KOPT-K1 (cell line): ENCODE data around the gene GALNT15.

ENCODE experiments used
- H3K27ac ChIP-seq: fragments of 200-600 bp; sonication (generic); 2 replicates; pipeline ENCODE4 v1.5.1; 2016; ENCODE audit warnings: antibody characterized with exemption, mild to moderate bottlenecking, low read depth, low read length; ENCODE audit not compliant: poor library complexity, severe bottlenecking
- H3K36me3 ChIP-seq: fragments of 200-600 bp; sonication (generic); 2 replicates; pipeline ENCODE4 v1.5.1; 2017; ENCODE audit warnings: antibody characterized with exemption, mild to moderate bottlenecking, low read length, moderate library complexity; ENCODE audit not compliant: insufficient read depth
- H3K9me3 ChIP-seq: fragments of 200-600 bp; sonication (generic); 2 replicates; pipeline ENCODE4 v1.5.1; 2017; ENCODE audit warnings: antibody characterized with exemption, low read length, mild to moderate bottlenecking; ENCODE audit not compliant: insufficient read depth, poor library complexity, severe bottlenecking

Gene GALNT15

DNA sequence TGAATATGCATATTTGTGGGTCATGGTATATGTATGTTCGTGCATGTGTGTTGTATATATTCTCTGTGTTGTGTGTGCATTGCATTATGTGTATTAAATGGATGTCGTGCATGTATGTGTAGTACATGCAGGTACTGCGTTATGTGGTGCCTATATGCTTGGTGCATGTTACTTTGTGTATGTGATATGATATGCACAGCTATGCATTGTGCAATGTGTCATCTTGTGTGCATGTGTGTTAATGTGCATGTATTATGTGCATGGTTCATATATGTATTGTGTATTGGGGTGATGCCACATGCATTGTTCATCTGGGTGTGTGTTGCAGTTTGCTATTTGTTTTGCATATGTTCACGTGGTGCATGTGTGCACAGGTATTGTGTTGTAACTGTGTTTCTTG lies 2.9 kb downstream of the GALNT15 start:
- H3K27ac ChIP-seq, result no peak overlapping the region
- no peaks in the 10 kb centered on the region for H3K9me3 ChIP-seq
- no peaks in the 10 kb centered on the region for H3K36me3 ChIP-seq

DNA sequence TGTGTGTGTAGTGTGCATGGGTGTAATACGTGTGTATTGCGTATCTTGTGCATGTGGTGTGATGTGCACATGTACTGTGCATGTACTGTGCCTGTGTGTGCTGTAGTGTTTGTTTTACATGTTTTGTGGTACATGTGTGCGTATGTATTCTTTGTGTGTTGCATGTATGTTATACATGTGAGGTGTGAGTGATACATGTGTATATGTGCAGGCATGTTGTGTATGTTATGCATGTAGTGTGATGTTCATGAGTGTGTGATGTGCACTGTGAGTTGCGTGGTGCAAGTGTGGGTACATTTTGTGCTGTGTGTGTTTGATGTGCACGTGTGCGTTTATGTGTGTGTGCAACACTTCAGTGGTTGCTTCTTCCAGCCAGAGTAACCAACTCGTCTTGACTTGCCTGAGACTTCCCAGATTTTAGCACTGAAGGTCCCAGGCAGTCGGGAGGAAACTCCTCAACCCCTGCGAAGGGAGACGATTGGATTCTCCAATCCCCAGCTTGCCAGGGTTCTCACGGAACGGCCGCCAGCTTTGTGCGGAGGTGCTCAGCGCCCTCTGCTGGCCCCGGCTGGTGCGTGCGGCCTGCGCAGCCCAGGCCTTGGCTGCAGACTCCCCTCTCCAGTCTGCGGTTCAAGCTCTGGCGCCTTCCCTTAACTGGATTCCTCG lies 3.6 kb downstream of the GALNT15 start:
- Histone ChIP-seq H3K9me3 (no peaks in the 10 kb centered on the region), H3K27ac (no peak overlapping the region), H3K36me3 (no peaks in the 10 kb centered on the region)

DNA sequence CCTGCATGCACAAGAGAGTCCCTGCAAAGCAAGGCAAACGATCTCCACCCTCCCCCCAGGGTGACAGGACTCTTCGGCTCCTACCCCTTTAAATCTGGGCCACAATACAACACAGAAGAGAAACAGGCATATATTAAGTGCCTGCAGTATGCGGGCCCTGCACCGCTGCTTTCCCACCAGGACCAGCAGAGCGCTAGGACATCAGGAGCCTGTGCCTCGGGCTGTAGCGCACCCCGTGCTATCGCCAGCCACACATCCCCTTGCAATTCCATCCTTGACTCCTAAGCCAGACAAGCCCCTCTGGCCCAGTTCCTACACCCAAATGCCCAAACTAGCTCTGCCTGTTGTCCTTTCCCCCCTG lies 4.1 kb downstream of the GALNT15 start:
- no peaks in the 10 kb centered on the region for H3K9me3 ChIP-seq
- no peak overlapping the region for H3K27ac ChIP-seq
- no peaks in the 10 kb centered on the region for H3K36me3 ChIP-seq

DNA sequence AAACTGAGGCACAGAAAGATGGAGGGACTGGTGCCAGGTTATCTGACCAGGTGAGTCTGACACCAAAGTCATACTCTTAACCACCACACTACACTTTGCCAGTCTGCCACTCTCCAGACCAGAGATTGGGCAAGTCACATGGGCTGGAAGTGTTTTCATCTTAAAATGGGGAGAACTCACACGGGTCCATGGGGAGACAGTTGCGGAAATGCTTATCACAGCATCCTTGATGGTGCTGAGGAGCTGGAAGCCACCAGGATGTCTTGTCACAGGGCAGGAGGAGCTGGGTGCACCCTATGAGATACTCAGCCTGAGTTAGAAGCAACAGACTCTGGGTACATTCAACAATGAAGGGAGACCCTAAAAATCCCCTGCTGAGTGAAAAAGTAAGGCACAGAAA lies 4.8 kb downstream of the GALNT15 start:
- no peak overlapping the region for H3K27ac ChIP-seq
- no peaks in the 10 kb centered on the region for H3K36me3 ChIP-seq
- no peaks in the 10 kb centered on the region for H3K9me3 ChIP-seq

DNA sequence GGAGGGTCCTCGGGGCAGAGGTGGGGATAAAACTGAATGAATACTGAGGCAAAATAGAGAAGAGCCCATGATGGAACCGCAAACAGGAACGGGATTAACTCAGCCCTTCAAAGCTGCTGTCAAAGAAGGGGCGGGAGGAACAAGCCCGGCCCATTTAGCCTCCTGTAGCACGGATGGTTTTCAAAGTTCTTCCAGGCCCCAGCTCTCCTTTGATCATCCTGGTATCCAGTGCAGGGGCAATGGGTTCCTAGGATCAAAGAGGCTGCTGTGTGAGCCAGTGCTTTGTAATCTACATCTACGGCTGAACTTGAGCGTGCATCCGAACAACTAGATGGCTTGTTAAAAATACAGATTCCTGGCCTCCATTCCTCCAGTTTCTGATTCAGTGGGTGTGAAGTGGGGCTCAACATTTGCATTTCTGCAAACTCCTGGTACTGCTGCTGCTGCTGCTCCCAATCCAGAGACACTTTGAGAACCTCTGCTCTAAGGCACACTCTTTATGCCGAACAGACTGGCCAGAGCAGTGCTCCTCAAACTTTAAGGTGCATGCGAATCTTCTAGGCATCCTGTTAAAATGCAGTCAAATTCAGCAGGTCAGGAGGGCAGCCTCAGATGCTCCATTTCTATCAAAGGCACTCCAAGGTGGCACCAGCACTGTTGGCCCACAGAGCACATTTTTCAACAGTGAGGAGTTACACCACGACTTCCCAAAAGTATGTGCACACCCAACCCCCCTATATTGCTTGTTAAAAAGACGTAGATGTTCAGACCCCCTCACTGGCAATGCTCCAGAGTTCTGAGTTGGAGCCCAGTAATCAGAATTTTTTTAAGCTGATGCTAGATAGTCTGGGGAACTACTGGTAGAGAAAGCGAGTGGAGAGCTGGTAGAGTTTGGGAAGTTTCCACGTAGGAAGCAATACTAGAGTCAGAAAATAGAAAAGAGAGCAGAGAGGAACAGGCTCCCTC lies 5.6 kb downstream of the GALNT15 start:
- H3K27ac ChIP-seq, result no peak overlapping the region
- no peaks in the 10 kb centered on the region for H3K36me3 ChIP-seq
- H3K9me3 ChIP-seq, result no peaks in the 10 kb centered on the region

DNA sequence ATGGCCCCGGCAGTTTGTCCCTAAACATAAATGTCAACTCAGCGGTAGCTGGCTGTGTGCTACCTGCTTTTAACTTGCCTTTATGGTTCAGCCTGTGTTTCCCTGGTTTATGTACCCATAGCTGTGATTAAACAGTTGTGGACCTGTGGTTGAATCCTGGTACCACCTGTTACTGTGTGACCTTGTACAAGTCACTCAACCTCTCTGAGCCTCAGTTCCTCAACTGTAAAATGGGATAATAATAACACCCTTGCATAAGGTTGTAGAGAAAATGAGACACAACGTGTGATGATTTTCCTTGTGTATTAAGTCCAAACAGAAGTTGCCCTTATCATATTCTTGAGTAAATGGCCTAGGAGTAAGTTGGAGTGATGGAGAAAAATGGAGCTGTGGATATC lies 6.3 kb downstream of the GALNT15 start:
- H3K36me3 ChIP-seq, result no peaks in the 10 kb centered on the region
- no peaks in the 10 kb centered on the region for H3K9me3 ChIP-seq
- H3K27ac ChIP-seq, result no peak overlapping the region

DNA sequence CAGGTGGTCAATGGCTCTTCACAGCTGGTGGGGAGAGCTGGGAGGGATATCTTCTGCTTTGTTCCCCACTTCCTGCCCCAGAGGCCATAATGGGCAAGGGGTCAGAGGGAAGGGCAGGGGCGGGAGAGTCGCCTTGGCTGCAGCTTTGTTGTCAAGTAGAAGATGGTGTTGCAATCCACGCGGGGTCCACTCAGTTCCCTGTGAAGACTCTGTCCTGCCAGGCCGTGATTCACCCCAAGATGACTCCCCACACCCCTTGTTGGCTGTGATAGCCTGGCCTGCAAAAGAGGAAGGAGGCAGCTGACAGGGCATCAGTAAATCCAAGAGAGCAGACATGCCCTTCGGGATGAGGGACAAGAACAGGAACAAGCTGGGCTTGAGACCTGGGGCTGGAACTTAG lies 6.9 kb downstream of the GALNT15 start:
- H3K9me3 ChIP-seq, result no peaks in the 10 kb centered on the region
- no peaks in the 10 kb centered on the region for H3K36me3 ChIP-seq
- no peak overlapping the region for H3K27ac ChIP-seq

DNA sequence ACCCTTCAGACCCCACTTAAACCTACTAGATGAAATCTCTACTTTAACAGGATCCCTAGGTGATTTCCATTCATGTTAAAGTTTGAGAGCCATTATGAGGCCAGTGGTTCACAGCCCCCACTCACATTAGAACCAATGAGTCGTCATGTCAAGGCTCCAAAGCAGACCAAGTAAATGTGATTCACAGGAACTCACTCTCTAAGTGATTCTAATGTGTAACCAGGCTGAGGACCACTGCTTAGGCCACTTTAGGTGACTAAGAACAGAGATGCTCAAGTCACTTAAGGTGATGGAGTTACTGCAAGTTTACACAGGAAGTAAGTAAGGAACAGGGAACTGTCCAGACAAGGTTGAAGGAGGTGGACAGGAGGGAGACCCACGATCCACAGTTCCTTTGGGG lies 7.7 kb downstream of the GALNT15 start:
- Histone ChIP-seq H3K9me3 (no peaks in the 10 kb centered on the region), H3K36me3 (no peaks in the 10 kb centered on the region), H3K27ac (no peak overlapping the region)

DNA sequence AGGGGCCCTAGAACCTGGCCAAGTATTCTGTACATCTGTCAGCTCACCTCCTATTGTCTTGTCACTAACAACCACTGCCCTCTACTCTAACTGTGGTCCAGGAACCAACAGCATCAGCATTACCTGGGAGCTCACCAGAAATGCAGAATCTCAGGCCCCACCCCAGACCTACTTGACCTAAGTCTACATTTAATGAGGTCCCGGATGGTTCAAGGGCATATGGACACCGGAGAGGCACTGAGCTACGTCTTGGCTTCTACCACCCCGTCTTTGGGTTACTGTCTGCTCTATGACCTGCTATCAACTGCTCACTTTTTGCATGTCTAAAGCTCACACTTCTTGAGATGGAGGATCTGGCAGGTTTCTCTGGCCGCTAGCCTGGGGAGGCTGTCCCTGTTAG lies 8.1 kb downstream of the GALNT15 start:
- Histone ChIP-seq H3K9me3 (no peaks in the 10 kb centered on the region), H3K27ac (no peak overlapping the region), H3K36me3 (no peaks in the 10 kb centered on the region)

DNA sequence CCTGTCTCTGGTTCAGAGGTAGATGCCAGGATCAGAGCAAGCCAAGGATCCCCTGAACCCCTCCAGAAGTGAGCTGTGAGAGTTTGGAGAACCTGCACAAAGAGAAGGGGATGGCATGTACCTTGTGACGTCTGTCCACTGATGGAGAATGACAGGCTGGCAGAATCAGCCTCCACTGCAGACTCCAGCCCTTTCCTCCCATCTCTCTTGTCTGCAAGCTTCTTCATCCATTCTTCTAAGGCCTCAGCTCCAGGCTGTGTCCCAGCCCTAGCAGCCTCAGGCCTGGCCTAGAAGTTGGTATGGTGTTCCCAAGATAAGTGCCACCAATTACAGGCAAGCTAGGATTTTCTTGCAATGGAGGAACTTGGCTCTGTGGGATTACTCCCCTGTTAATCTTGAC lies 8.6 kb downstream of the GALNT15 start:
- no peaks in the 10 kb centered on the region for H3K9me3 ChIP-seq
- H3K36me3 ChIP-seq, result no peaks in the 10 kb centered on the region
- H3K27ac ChIP-seq, result no peak overlapping the region

DNA sequence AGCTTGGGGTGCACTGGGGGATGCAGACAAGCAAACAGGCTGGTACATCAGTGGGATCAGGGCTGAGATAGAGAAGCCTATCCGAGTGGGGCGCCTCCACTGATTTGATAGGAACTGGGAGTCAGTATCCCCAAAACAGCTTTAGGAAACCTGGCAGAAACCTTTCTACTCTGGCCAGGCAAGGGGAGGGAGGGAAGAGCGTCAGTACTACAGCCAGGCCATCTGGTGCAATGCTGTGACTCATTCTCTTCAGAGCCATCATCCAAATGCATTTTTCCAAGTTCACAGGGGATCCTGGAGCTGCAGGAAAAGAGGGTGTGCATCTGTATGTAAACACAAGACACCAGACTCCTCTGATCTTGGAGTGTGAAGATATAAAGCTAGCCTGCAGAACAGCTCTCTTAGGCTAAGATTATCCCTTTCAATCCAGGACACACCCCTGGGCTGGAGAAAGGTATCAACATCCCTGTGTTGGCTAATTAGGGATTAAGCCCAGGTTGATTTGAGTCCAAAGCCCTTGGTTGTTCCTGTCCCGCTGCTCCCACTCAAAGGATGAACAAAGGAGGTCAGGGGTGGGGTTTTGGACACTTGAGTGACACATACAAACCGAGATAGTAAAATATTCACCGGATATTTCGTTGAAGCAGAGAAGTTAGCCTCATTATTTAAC lies 9.3 kb downstream of the GALNT15 start:
- H3K27ac ChIP-seq, result no peak overlapping the region
- H3K9me3 ChIP-seq, result no peaks in the 10 kb centered on the region
- H3K36me3 ChIP-seq, result no peaks in the 10 kb centered on the region

DNA sequence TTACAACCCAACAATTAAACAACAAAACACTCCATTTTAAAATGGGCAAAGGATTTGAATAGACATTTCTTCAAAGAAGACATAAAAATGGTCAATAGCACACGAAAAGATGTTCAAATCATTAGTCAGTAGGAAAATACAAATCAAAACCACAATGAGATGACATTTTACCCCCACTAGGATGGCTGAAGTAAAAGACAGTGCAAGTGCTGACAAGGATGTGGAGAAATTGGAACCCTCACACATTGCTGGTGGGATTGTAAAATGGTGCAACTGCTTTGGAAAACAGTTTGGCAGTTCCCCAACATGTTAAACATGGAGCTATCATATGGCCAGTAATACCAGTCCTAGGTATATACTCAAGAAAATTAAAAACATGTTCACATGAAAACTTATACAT lies 11.6 kb downstream of the GALNT15 start:
- Histone ChIP-seq H3K27ac (no peak overlapping the region), H3K36me3 (no peaks in the 10 kb centered on the region), H3K9me3 (no peaks in the 10 kb centered on the region)

DNA sequence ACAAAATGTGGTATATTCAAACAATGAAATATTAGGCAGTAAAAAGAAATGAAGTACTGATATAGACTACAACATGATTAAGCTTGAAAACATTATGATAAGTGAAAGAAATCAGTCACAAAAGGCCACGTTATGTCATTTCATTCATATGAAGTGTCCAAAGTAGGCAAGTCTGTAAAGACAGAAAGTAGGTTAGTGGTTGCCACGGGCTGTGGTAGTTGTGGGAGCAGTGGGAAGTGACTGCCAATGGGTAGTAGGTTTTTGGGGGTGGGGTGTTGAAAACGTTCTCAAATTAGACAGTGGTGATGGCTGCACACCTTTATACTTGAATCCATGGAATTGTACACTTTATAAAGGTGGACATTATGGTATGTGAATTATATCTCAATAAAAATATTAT lies 12.1 kb downstream of the GALNT15 start:
- Histone ChIP-seq H3K36me3 (no peaks in the 10 kb centered on the region), H3K9me3 (no peaks in the 10 kb centered on the region), H3K27ac (no peak overlapping the region)

DNA sequence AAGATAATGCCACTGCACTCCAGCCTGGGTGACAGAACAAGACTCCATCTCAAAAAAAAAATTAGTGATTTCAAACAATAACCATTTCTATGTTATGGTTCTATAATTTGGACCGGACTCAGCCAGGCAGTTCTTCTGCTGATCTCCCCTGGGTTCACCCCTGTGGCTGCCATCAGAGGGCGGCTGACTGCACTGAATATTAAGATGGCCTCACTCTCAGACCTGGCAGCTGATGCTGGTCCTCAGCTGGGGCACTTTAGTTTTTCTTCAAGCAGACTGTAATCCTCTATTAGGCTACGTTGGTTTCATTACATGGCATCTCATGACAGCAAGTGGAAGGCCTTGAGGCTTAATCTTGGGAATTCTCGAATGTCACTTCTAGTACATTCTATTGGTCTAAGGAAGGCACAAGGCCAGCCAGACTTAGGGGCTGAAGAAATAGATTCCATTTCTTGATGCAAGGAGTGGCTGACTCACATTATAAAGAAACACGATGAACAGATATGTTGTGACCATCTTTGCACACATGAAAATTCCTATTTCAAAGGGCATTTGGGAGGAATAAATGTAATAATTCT lies 12.8 kb downstream of the GALNT15 start:
- Histone ChIP-seq H3K27ac (no peak overlapping the region), H3K36me3 (no peaks in the 10 kb centered on the region), H3K9me3 (no peaks in the 10 kb centered on the region)

DNA sequence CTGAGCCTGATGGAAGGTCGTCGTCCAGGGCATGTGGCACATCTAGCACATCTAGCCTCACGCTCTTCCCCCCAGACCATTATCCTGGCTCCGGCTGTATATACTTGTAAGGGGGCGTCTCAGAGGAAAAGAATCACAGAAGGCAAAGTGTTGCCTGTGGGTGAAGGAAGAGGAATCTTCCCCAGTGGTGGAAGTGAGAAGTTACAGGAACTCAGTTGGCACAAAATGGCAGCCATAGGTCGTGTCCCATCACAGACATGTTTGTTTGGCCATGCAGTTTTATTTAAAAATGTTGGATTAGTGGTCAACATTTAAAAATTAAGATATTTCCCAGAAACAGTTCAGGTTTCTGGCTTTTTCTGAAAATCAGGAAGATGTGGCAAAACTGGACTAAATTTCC lies 13.6 kb downstream of the GALNT15 start:
- Histone ChIP-seq H3K27ac (no peak overlapping the region), H3K36me3 (no peaks in the 10 kb centered on the region)

More for the DNA sequence above, 13.6 kb downstream of the GALNT15 start:
- no peaks in the 10 kb centered on the region for H3K9me3 ChIP-seq
